Vagina (tissue), 2 donors: Measurements from ENCODE around the gene ZGPAT.

Source experiments
- CTCF ChIP-seq, 3 experiments: fragments of 450-650 bp in 2 of 3; fragments of 200-600 bp in 1 of 3; sonication (generic) in 1 of 3; IDR thresholded peaks; one replicate each; pipeline ENCODE4 v1.5.1; 2017 to 2019; ENCODE audit warnings: antibody characterized with exemption in 3 of 3, mild to moderate bottlenecking in 2 of 3, moderate library complexity in 2 of 3
- POLR2A ChIP-seq, 2 donors: fragments of 450-650 bp; IDR thresholded peaks; one replicate each; pipeline ENCODE4 v1.6.1; 2017; ENCODE audit warnings: antibody characterized with exemption in 2 of 2, mild to moderate bottlenecking in 2 of 2, moderate library complexity in 2 of 2

- TF ChIP-seq POLR2A (IDR thresholded peaks at IDR 0.05) (no peak), CTCF (IDR thresholded peaks at IDR 0.05) (no peak)
Observed at GRCh38 chr20:63686094-63686491, 21.7 kb upstream of the ZGPAT start.
